Activated T-cell treated with anti-CD3 and anti-CD28 coated beads, Interleukin-2, amount 50 U/mL, for 24 hours (primary cell): ENCODE data around the gene TAF3.

ENCODE experiments used
- DNase-seq: peaks from one replicate; pipeline ENCODE4 v3.0.0-alpha.2; 2020
- H3K27ac Mint-ChIP-seq: 2 replicates; pipeline ENCODE4 v1.8.0; 2020; ENCODE audit warnings: mild to moderate bottlenecking, mixed read lengths
- H3K27me3 Mint-ChIP-seq: 2 replicates; pipeline ENCODE4 v1.8.0; 2020; ENCODE audit warnings: mixed read lengths
- H3K36me3 Mint-ChIP-seq: 2 replicates; pipeline ENCODE4 v1.8.0; 2020; ENCODE audit warnings: low read depth, mixed read lengths
- H3K4me1 Mint-ChIP-seq: 2 replicates; pipeline ENCODE4 v1.8.0; 2020; ENCODE audit warnings: low read depth, mixed read lengths
- H3K4me3 Mint-ChIP-seq: 2 replicates; pipeline ENCODE4 v1.8.0; 2020; ENCODE audit warnings: mild to moderate bottlenecking, moderate library complexity, mixed read lengths
- H3K9me3 Mint-ChIP-seq: 2 replicates; pipeline ENCODE4 v1.8.0; 2020; ENCODE audit warnings: mixed read lengths

TAF3 gene

GRCh38 chr10:7881119-7881518 is 62.8 kb downstream of the TAF3 start:
- Mint-ChIP-seq H3K4me3 (no peak overlapping the region), H3K36me3 (no peaks in the 10 kb centered on the region), H3K4me1 (peaks cover 34% of the 10 kb centered on the region), H3K9me3 (no peaks in the 10 kb centered on the region), H3K27ac (no peak overlapping the region), H3K27me3 (no peaks in the 10 kb centered on the region)
- DNase-seq = no peak

GRCh38 chr10:7886056-7886455 is 67.8 kb downstream of the TAF3 start:
- no peak for DNase-seq
- Mint-ChIP-seq H3K4me3 (no peak overlapping the region), H3K4me1 (peaks cover 46% of the 10 kb centered on the region), H3K36me3 (no peaks in the 10 kb centered on the region), H3K9me3 (no peaks in the 10 kb centered on the region), H3K27me3 (no peaks in the 10 kb centered on the region), H3K27ac (no peak overlapping the region)

DNA sequence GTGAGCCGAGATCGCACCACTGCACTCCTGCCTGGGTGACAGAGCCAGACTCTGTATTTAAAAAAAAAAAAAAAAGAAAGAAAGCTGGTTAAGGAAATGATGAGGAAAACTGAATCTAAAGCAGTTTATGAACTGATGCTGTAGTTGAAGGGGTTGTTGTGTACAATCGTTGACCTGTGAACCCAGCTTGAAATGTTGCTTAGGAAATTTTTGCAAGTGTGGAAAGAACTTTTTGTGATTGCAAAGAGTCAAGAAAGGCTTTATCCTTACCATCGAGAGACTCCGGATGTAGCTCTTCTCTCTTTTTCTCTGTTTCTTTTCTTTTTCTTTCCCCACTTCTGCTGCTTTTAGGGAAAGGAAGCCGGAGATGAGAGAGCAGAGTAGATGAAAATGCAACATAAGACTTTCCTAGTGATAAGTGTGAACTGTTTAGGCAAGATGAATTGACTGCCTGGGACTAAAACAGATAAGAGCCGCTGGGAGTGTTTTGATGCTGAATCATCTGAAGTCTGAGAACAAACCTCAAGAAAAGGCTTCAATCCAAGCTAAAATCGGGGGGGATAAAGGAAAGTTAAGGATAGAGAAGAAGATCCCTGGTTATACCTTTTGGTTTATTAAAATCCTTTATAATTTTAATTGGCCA is 69.0 kb downstream of the TAF3 start:
- Mint-ChIP-seq H3K9me3 (no peaks in the 10 kb centered on the region), H3K4me3 (no peak overlapping the region), H3K27ac (no peak overlapping the region), H3K36me3 (no peaks in the 10 kb centered on the region), H3K27me3 (no peaks in the 10 kb centered on the region), H3K4me1 (peaks cover 36% of the 10 kb centered on the region)
- no peak for DNase-seq

DNA sequence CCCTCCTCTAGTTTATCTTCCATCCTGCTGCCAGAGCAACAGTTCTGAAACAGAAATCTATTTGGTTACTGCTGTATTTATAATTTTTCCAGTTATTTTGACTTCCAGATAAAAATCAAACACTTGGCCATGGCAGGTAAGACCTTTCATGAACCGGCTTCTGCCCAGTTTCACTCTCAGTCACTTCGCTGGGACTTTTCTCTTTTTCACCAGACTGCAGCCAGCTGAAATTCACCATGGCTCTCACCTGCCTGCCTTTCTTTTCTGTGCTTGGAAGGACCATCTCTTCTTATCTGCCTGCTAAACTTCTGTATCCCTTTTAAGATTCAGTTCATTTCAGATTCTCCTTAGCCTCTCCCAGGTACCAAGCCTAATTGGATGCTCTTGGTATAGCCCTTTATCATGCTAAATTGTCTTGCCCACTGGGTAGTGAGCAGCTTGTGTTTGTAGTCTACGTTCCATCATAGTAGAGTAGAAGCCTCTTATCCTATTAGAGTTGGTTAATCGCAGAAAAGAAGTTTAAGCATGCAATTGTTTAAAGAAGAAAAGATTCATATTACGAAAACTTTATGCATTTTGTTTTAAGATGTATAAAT is 71.7 kb downstream of the TAF3 start:
- peaks cover 4% of the 10 kb centered on the region for H3K36me3 Mint-ChIP-seq
- peaks cover 36% of the 10 kb centered on the region for H3K4me1 Mint-ChIP-seq
- H3K27ac Mint-ChIP-seq = no peak overlapping the region
- no peak for DNase-seq
- H3K4me3 Mint-ChIP-seq = no peak overlapping the region
- H3K27me3 Mint-ChIP-seq = no peaks in the 10 kb centered on the region
- H3K9me3 Mint-ChIP-seq = no peaks in the 10 kb centered on the region

DNA sequence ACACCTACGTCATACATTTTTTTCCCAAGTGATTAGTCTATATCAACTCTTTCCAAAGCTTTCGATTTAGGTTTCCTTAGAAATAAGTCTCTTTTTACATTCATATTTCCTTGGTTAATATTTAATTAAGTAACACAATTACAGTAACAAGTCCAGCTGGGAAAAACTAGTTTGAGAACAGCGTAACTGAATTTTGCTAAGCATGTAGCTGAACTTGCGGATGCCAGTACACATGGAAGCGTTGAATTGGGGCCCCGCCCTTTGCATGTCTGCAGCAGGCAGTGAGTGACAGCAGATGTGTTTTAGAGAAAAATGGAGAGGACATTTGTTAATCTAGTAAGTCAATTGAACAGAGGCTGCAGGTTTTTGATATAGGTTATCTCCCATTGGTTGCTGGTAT is 72.5 kb downstream of the TAF3 start:
- H3K4me1 Mint-ChIP-seq = peaks cover 38% of the 10 kb centered on the region
- H3K9me3 Mint-ChIP-seq = no peaks in the 10 kb centered on the region
- no peak overlapping the region for H3K27ac Mint-ChIP-seq
- H3K27me3 Mint-ChIP-seq = no peaks in the 10 kb centered on the region
- peaks cover 4% of the 10 kb centered on the region for H3K36me3 Mint-ChIP-seq
- no peak for DNase-seq
- H3K4me3 Mint-ChIP-seq = no peak overlapping the region

GRCh38 chr10:7891634-7892033 is 73.3 kb downstream of the TAF3 start:
- H3K36me3 Mint-ChIP-seq = peaks cover 11% of the 10 kb centered on the region
- H3K27ac Mint-ChIP-seq = no peak overlapping the region
- H3K9me3 Mint-ChIP-seq = no peaks in the 10 kb centered on the region
- no peak overlapping the region for H3K4me3 Mint-ChIP-seq
- no peak for DNase-seq
- H3K27me3 Mint-ChIP-seq = no peaks in the 10 kb centered on the region
- peaks cover 42% of the 10 kb centered on the region for H3K4me1 Mint-ChIP-seq

- Mint-ChIP-seq H3K4me3 (no peak overlapping the region), H3K4me1 (peaks cover 46% of the 10 kb centered on the region), H3K27me3 (no peaks in the 10 kb centered on the region), H3K27ac (no peak overlapping the region), H3K36me3 (peaks cover 16% of the 10 kb centered on the region), H3K9me3 (no peaks in the 10 kb centered on the region)
- no peak for DNase-seq
These were observed 73.8 kb downstream of the TAF3 start for GRCh38 chr10:7892146-7892545.

DNA sequence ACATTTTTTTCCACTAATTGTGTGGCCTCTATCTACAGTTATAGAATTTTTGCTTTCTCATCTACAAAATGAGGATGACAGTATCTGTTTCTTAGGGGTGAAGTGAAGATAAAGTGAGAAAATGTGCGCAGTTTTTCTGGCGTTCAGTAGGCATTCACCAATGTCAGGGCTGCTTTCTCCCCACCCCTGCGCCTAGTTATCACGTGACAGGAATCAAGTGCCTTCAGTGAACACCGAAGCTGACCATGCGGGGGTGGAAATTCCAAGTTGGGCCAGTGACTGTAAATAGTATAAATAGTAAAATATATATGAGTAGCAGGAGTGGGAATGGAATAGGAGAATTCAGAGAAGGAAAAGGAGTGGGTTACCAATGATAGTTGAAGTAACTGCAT is 77.4 kb downstream of the TAF3 start:
- H3K4me1 Mint-ChIP-seq = peaks cover 36% of the 10 kb centered on the region
- H3K4me3 Mint-ChIP-seq = no peak overlapping the region
- no peaks in the 10 kb centered on the region for H3K27me3 Mint-ChIP-seq
- H3K9me3 Mint-ChIP-seq = no peaks in the 10 kb centered on the region
- DNase-seq = no peak
- H3K27ac Mint-ChIP-seq = no peak overlapping the region
- peaks cover 35% of the 10 kb centered on the region for H3K36me3 Mint-ChIP-seq

GRCh38 chr10:7896297-7896696 is 78.0 kb downstream of the TAF3 start:
- no peak overlapping the region for H3K4me3 Mint-ChIP-seq
- no peak for DNase-seq
- no peak overlapping the region for H3K27ac Mint-ChIP-seq
- H3K36me3 Mint-ChIP-seq = peaks cover 35% of the 10 kb centered on the region
- no peaks in the 10 kb centered on the region for H3K9me3 Mint-ChIP-seq
- no peaks in the 10 kb centered on the region for H3K27me3 Mint-ChIP-seq
- H3K4me1 Mint-ChIP-seq = peaks cover 34% of the 10 kb centered on the region

DNA sequence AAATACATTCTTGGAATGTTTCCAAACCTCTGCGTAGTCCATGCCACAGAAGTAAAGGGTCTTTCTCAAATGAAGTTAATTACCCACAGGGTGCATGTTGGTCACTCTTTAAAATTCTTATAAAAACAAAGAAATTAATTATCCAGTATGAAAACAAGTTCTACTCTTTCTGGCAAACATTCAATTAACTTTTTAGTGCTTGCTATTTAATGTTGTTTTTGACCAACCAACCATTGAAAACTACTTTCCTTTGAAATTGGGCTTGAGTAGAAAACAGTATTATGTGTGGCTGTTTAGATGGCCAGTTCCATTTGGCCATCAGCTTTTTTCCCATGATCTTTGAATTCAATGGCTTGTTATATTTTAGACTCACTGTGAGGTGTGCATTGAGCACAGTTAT is 83.0 kb downstream of the TAF3 start:
- Mint-ChIP-seq H3K27ac (no peak overlapping the region), H3K4me1 (peaks cover 31% of the 10 kb centered on the region), H3K9me3 (no peaks in the 10 kb centered on the region), H3K4me3 (no peak overlapping the region), H3K27me3 (no peaks in the 10 kb centered on the region), H3K36me3 (peaks cover 34% of the 10 kb centered on the region)
- DNase-seq = no peak

- no peak overlapping the region for H3K27ac Mint-ChIP-seq
- no peaks in the 10 kb centered on the region for H3K9me3 Mint-ChIP-seq
- no peak for DNase-seq
- no peak overlapping the region for H3K4me3 Mint-ChIP-seq
- H3K27me3 Mint-ChIP-seq = no peaks in the 10 kb centered on the region
- peaks cover 29% of the 10 kb centered on the region for H3K4me1 Mint-ChIP-seq
- peaks cover 24% of the 10 kb centered on the region for H3K36me3 Mint-ChIP-seq
These were observed 84.1 kb downstream of the TAF3 start for GRCh38 chr10:7902413-7902812.

DNA sequence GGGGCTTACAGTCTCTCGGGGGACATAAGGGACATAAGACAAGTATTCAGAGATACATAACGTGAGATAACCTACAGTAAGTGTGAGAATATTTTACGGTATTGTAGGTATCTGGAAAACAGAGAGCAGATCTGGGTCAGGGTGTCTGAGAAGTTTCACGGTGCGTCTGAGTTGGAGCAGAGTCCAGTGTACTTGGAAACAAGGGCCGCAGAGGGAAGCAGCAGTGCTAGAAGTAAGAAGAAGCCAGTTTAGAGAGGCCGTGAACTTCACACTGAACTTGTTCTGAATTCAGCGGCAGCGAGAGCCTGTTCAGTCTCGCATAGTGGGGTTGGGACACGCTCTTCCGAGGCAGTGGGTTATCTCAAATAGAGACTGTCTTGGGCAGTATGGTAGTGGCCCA is 85.5 kb downstream of the TAF3 start:
- no peaks in the 10 kb centered on the region for H3K9me3 Mint-ChIP-seq
- DNase-seq = no peak
- H3K36me3 Mint-ChIP-seq = peaks cover 14% of the 10 kb centered on the region
- H3K27me3 Mint-ChIP-seq = no peaks in the 10 kb centered on the region
- peaks cover 32% of the 10 kb centered on the region for H3K4me1 Mint-ChIP-seq
- H3K27ac Mint-ChIP-seq = no peak overlapping the region
- H3K4me3 Mint-ChIP-seq = no peak overlapping the region

DNA sequence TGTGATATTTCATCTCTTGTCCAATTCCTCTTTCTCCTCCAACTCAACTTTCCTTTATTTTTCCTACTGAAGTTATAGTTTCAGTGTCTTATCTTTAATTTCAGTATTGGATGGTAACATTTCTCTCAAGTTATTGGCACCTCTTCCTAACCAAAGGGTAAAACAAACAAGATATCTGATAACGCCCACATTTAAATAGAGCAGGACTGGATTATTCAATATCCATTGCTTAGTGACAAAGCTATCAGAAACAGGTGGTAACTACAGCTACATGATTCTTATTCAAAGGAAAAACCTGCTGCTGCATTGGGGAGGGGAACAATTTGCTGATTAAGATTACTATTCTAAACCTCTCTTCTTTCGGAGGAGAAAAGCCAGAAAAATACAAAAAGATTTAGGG is 87.8 kb downstream of the TAF3 start:
- Mint-ChIP-seq H3K9me3 (no peaks in the 10 kb centered on the region), H3K4me3 (no peak overlapping the region), H3K27ac (no peak overlapping the region), H3K4me1 (peaks cover 27% of the 10 kb centered on the region), H3K27me3 (no peaks in the 10 kb centered on the region), H3K36me3 (peaks cover 8% of the 10 kb centered on the region)
- no peak for DNase-seq

- Mint-ChIP-seq H3K27me3 (no peaks in the 10 kb centered on the region), H3K4me1 (peaks cover 40% of the 10 kb centered on the region), H3K36me3 (peaks cover 6% of the 10 kb centered on the region), H3K9me3 (no peaks in the 10 kb centered on the region), H3K4me3 (no peak overlapping the region), H3K27ac (no peak overlapping the region)
- no peak for DNase-seq
These were observed 90.4 kb downstream of the TAF3 start for GRCh38 chr10:7908541-7909210.

DNA sequence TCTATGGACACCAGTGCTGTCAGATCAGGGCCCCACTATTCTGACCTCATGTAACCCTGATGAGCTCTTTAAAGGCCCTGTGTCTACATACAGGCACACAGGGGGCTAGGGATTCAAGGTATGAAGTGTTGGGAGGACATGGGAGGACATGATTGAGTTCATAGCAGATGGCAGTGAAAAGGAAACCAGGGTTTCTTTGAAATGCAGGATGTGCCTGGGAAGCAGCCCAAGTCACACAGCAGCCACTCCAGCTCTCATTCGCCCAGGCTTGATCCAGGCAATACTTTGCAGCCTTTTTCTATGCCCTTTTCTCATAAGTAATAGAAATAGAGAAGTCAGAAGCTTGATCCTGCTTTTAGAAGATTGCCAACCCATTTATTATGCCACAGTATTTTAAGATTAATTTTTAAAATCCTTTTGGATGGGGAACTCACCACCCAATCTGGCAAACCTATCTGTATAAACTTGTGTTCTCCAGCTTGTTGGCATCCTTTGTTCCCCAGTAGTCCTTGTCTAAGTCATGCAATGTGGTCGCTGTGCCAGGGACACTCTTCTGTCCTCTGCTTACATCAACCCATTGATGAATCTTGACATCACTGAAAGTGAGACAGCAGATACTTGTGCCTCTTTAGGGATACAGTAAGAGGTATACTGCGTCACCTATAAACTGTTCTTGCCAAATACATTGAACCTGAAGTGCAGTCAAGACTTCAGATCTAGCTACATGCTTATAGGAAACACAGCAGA is 95.0 kb downstream of the TAF3 start:
- DNase-seq = no peak
- Mint-ChIP-seq H3K4me3 (no peak overlapping the region), H3K27me3 (no peaks in the 10 kb centered on the region), H3K36me3 (peaks cover 3% of the 10 kb centered on the region), H3K4me1 (peaks cover 23% of the 10 kb centered on the region), H3K9me3 (no peaks in the 10 kb centered on the region), H3K27ac (no peak overlapping the region)
